Right lobe of liver (tissue), 6 donors: ENCODE measurements around the gene ASPSCR1. TPM values are rescaled to one million over a fixed set of nuclear protein-coding genes. Genes with fewer than 3 reads are reported as not detected.
"Not testable (repeated sequence)": the region's sequence is repeated elsewhere in the genome, so short reads cannot be mapped to it uniquely, and the experiment has no call there.

Experiments
- ATAC-seq, 4 donors: fragments of 200-7000 bp; cut with Tn5 transposase; one replicate each; pipeline ENCODE4 v1.9.1; 2020; ENCODE audit warnings: mild to moderate bottlenecking in 4 of 4, moderate library complexity in 4 of 4
- DNase-seq, 3 donors: peaks; one replicate each; pipeline ENCODE4 v3.0.0-alpha.2; 2020
- H3K27ac ChIP-seq, 3 donors: fragments of 200-600 bp; one replicate each; pipeline ENCODE4 v1.8.0; 2022
- H3K27me3 ChIP-seq, 2 donors: fragments of 200-600 bp; one replicate each; pipeline ENCODE4 v1.8.0; 2022
- H3K36me3 ChIP-seq, 4 donors: fragments of 200-600 bp; sonication (generic) in 1 of 4; one replicate each; pipeline versions ENCODE4 v1.5.1 to v1.8.0; 2017 to 2022; ENCODE audit warnings: control low read depth in 1 of 4
- H3K4me1 ChIP-seq, 4 donors: fragments of 200-600 bp; sonication (generic) in 1 of 4; one replicate each; pipeline versions ENCODE4 v1.5.1 to v1.8.0; 2017 to 2022; ENCODE audit warnings: control low read depth in 1 of 4
- H3K4me3 ChIP-seq, 3 donors: fragments of 200-600 bp; one replicate each; pipeline ENCODE4 v1.8.0; 2022
- H3K9me3 ChIP-seq, 4 donors: fragments of 200-600 bp; sonication (generic) in 1 of 4; one replicate each; pipeline versions ENCODE4 v1.5.1 to v1.8.0; 2017 to 2022; ENCODE audit warnings: control low read depth in 1 of 4
- CTCF ChIP-seq, 4 donors: fragments of 200-600 bp in 3 of 4; fragments of 450-650 bp in 1 of 4; IDR thresholded peaks; one replicate each; pipeline versions ENCODE4 v1.5.1 to v1.8.0; 2016 to 2022; ENCODE audit warnings: antibody characterized with exemption in 4 of 4, mild to moderate bottlenecking in 2 of 4
- POLR2A ChIP-seq: fragments of 450-650 bp; IDR thresholded peaks from one replicate; pipeline ENCODE4 v1.6.1; 2017; ENCODE audit warnings: antibody characterized with exemption, mild to moderate bottlenecking
- WGBS: methylation state at CpG from one replicate; pipeline ENCODE4 v1.1.6; 2018; ENCODE audit warnings: low coverage, low lambda C conversion rate; ENCODE audit not compliant: insufficient coverage; ENCODE audit errors: missing lambda C conversion rate; 5-methylcytosine and 5-hydroxymethylcytosine counted together
- intact Hi-C, 2 donors: fragments of 100-400 bp; cut with DNase I; formaldehyde crosslinking; loops; one replicate each; pipeline versions ENCODE4 v1.11.2 to v1.14.1; 2022
- total RNA-seq, 6 experiments: library from RNA; depleted of rRNA in 2 of 6; stranded (reverse); fragments of >200 nt in 2 of 6; fragmentation: NEBNext Ultra II Directional in 3 of 6; extraction: Animal tissue kit (Norgen Biotek cat#: 25700) in 3 of 6; gene quantifications; one replicate each; pipeline versions ENCODE4 v1.1.0 to v1.2.4, GENCODE V29; 2016 to 2023
- donor health status: DM: no; HTN: yes; CAD: no.
- donor health status: DM: no; HTN: no; CAD: no.
- donor health status: DM: no; HTN: no; CAD: no.
- donor health status: DM: no; HTN: yes; CAD: no.
- donor health status: DM: no; HTN: yes; CAD: no.

ASPSCR1 gene
- total RNA-seq, 6 experiments from 2014 or later, result 24.4 to 55.6 (median 32.9) TPM

- WGBS, result no CpG with 5 or more reads among the region's 23 CpGs
- peaks cover 0 to 16% (median 0%) of the 10 kb centered on the region in 4 donors for H3K36me3 ChIP-seq
- peaks cover 0 to 52% (median 18%) of the 10 kb centered on the region in 4 donors for H3K4me1 ChIP-seq
- DNase-seq (no peak), ATAC-seq (no peak)
- intact Hi-C loops, result loop anchor here (10.0 kb wide), 2 partner anchors 48 to 58 kb away; partner anchors contain the start of gene FASN (in 1 of the 2)
- H3K4me3 ChIP-seq, result peak overlapping the region; percentile 68 to 97 (median 81)
- TF ChIP-seq CTCF (IDR thresholded peaks at IDR 0.05), result no peak
- TF ChIP-seq POLR2A, result no peak
- peak overlapping the region; percentile 84 to 89 (median 89) for H3K27ac ChIP-seq
- no peaks in the 10 kb centered on the region for H3K9me3 ChIP-seq
- no peaks in the 10 kb centered on the region for H3K27me3 ChIP-seq
Measured at GRCh38 chr17:82036634-82037091, 59.2 kb downstream of the ASPSCR1 start.

DNA sequence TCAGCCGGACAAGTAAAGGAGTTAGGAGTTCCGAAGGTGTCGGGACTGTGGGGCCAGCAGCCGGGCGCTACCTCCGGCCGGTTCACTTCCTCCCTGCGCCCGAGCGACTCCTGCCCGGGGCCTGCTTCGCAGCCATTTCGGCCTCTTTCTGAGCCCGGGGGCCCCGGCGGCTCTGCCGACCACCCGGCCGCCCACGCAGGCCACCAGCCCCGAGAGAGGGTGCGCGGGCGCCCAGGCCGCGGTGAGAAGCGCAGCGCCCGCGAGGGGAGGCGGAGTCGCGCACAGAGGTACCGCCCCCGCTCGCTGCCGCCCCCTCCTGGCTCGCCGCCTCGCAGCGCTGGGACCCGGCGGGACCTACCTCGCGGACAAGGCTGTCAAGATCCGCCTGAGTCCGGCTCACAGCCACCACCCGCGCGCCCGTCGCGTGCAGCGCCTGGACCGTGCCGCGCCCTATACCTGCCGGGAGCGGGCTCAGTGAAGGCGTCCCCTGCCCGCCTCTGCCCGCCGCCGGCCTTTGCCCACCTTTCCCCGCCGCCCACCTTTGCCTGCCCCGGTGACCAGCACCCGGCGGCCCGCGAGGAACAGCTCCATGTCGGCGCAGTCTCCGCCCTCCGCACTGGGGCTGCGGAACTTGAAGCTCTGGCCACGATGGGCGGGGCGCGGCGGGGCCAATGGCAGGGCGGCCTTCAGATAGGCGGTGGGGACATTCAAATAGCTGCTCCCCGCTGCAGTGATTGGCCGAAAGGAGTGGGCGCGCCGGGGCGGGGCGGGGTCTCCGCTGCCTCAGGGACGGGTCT lies 59.9 kb downstream of the ASPSCR1 start, which contains the start of gene DCXR:
TSS of gene DCXR (minus strand) at position 606 of the 797 bp plus-strand sequence. CDS start at position 591, 15 bp downstream.
- intact Hi-C loops, result loop anchor here (10.0 kb wide), 2 partner anchors 48 to 58 kb away; partner anchors contain the start of gene FASN (in 1 of the 2)
- WGBS, result under 1% methylated on average over 38 of the region's 92 CpGs
- Histone ChIP-seq H3K27me3 (no peaks in the 10 kb centered on the region), H3K4me1 (peaks cover 0 to 48% (median 16%) of the 10 kb centered on the region in 4 donors), H3K9me3 (no peaks in the 10 kb centered on the region), H3K36me3 (peaks cover 0 to 16% (median 0%) of the 10 kb centered on the region in 4 donors), H3K4me3 (peak within 1 kb of the TSS; percentile 68 to 97 (median 81)), H3K27ac (peak within 1 kb of the TSS; percentile 84 to 89 (median 89))
- DNase-seq, result peak; percentile 98 to 99 (median 99)
- TF ChIP-seq CTCF (IDR thresholded peaks at IDR 0.05) (peak; percentile 66 to 92 (median 79)), POLR2A (peak; percentile 99)
- ATAC-seq, result peak; percentile 78 to 88 (median 81)

GRCh38 chr17:82037889-82038195 lies 60.4 kb downstream of the ASPSCR1 start:
- Histone ChIP-seq H3K9me3 (no peaks in the 10 kb centered on the region), H3K36me3 (peaks cover 0 to 16% (median 0%) of the 10 kb centered on the region in 4 donors), H3K27me3 (no peaks in the 10 kb centered on the region), H3K27ac (peak overlapping the region in 2 of 3 donors; percentile 56 to 89), H3K4me3 (peak overlapping the region in 2 of 3 donors; percentile 29 to 81), H3K4me1 (peaks cover 0 to 47% (median 16%) of the 10 kb centered on the region in 4 donors)
- intact Hi-C loops, result loop anchor here (10.0 kb wide), 2 partner anchors 47 to 57 kb away; partner anchors contain the start of gene FASN (in 1 of the 2)
- TF ChIP-seq POLR2A, result no peak
- TF ChIP-seq CTCF (IDR thresholded peaks at IDR 0.05), result no peak
- DNase-seq (no peak), ATAC-seq (no peak)
- 4% methylated on average over 10 of the region's 10 CpGs for WGBS

DNA sequence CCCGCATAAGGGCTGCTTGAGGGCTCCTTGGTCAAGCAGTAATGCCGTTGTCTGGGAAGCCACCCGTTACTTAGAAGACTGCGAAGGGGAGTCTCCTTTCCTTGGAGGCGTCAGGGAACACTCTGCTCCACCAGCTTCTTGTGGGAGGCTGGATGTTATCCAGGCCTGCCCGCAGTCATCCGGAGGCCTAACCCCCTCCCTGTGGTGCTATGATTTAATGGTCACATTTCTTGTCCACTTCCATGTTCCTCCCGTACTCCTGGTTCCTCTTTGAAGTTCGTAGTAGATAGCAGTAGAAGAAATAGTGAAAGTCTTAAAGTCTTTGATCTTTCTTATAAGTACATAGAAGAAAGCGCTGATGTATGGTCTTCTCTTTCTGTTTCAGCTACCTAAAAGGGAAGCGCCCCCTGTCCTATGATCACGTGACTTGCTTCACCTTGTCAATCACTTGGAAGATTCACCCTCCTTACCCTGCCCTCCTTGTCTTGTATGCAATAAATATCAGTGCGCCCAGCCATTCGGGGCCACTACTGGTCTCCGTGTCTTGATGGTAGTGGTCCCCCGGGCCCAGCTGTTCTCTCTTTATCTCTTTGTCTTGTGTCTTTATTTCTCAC lies 61.5 kb downstream of the ASPSCR1 start:
- DNase-seq, H3K4me3 ChIP-seq, H3K9me3 ChIP-seq, H3K27me3 ChIP-seq, ATAC-seq: not testable (repeated sequence)
- intact Hi-C loops, result loop anchor here (10.0 kb wide), 2 partner anchors 46 to 56 kb away; partner anchors contain the start of gene FASN (in 1 of the 2)
- Histone ChIP-seq H3K4me1 (peaks cover 0 to 47% (median 16%) of the 10 kb centered on the region in 4 donors), H3K36me3 (peaks cover 0 to 16% (median 0%) of the 10 kb centered on the region in 4 donors), H3K27ac (peak overlapping the region in 2 of 3 donors; percentile 64 to 89)
- WGBS, result 73% methylated on average over 11 of the region's 16 CpGs
